Epidermal melanocyte (primary cell): Measurements from ENCODE around the gene LRRC75A.
"Not testable (repeated sequence)": the region's sequence is repeated elsewhere in the genome, so short reads cannot be mapped to it uniquely, and the experiment has no call there.

Experiments used
- DNase-seq: peaks from one replicate; pipeline ENCODE4 v3.0.0; 2011; ENCODE audit warnings: low spot score; ENCODE audit not compliant: insufficient read length

Gene LRRC75A

GRCh38 chr17:16407911-16408588 is 83.9 kb downstream of the LRRC75A start:
- DNase-seq: no peak

- no peak for DNase-seq
Observed at GRCh38 chr17:16406742-16407674, 85.0 kb downstream of the LRRC75A start.

GRCh38 chr17:16403847-16404246 is 88.1 kb downstream of the LRRC75A start:
- DNase-seq: not testable (repeated sequence)

- DNase-seq: no peak
Observed at GRCh38 chr17:16398270-16399267, 93.4 kb downstream of the LRRC75A start.

- not testable (repeated sequence) for DNase-seq
Observed at GRCh38 chr17:16396693-16397092, 95.3 kb downstream of the LRRC75A start.

- not testable (repeated sequence) for DNase-seq
Observed at GRCh38 chr17:16395887-16396286, 96.1 kb downstream of the LRRC75A start.

GRCh38 chr17:16392491-16392890 is 99.5 kb downstream of the LRRC75A start:
- not testable (repeated sequence) for DNase-seq
